H1 (cell line): ENCODE data around the gene NXN. TPM values are rescaled to one million over a fixed set of nuclear protein-coding genes. Genes with fewer than 3 reads are reported as not detected.

Experiments
- FOSL1 ChIP-seq: IDR thresholded peaks from 2 replicates; pipeline ENCODE4 v1.6.1; 2011; ENCODE audit warnings: mild to moderate bottlenecking, low read depth, low read length, moderate library complexity; ENCODE audit not compliant: insufficient read depth
- RFX5 ChIP-seq: IDR thresholded peaks from 2 replicates; pipeline ENCODE4 v1.6.1; 2011; ENCODE audit warnings: low read depth, low read length, improper control_type of control experiment, borderline replicate concordance
- TBP ChIP-seq: IDR thresholded peaks from 2 replicates; pipeline ENCODE4 v1.6.1; 2011; ENCODE audit warnings: low read depth, low read length, improper control_type of control experiment
- polyA plus RNA-seq, 7 experiments: library from polyadenylated mRNA; depleted of rRNA in 3 of 7; stranded (reverse) in 5 of 7; unstranded in 2 of 7; fragments of >200 nt in 5 of 7; fragments of 200-250 nt in 2 of 7; gene quantifications; 1 replicate in 5 of 7; 2 replicates in 1 of 7; 4 replicates in 1 of 7; pipeline versions ENCODE4 v1.2.1 to v1.2.3, GENCODE V29; 2011 to 2013; ENCODE audit warnings: missing spikeins in 2 of 7, mixed read lengths in 2 of 7
- total RNA-seq: library from RNA; stranded (reverse); fragmentation: NEBNext Ultra II Directional; extraction: Animal tissue kit (Norgen Biotek cat#: 25700); gene quantifications from 2 replicates; pipeline ENCODE4 v1.2.1, GENCODE V29; 2021

NXN gene
- total and polyA plus RNA-seq, 2 of the 8 experiments (the other 6 are each of a cell fraction or from before 2014, with no cell fraction given) = 94.1 to 107 TPM

DNA sequence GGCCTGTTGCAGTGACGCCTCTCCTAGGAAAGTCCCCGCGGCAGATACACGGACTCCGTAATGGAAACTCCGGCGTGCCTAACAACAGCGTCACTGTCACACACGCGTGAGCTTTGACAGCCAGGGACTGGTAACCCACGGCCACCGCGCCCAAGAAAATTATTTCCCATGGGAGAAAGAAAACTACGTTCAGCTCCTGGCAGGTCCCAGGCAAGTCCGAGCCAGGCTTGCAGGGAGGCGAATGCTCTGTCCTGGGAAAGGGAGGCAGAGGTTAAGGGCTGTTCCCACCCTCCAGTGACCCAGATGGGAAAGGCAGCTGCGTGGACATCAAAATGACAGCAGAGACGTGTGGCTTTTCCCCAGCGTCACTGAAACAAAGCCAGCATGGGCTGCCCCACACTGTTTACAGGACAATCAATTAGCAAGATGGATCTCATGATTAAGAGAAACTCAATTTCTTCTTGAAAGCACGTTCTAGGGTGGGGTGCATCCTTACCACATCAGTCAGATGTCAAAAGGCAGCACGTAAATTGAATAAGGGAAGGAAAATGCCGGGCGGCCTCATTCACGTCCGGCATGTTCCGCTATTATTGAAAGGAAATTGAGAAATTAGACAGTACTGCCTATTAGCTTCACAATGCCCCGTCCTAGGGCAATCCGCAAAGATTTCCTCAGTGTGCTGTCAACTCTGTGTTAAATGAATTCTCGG, 82.5 kb downstream of the NXN start (continued):
- TF ChIP-seq RFX5 (no peak), FOSL1 (no peak), TBP (no peak)
